ENCODE measurements around the gene CEP192. TPM values are rescaled to one million over a fixed set of nuclear protein-coding genes. Genes with fewer than 3 reads are reported as not detected.

CEP192 gene
- total and polyA plus RNA-seq, 2 of the 13 experiments (the other 11 are each of a cell fraction or from before 2014, with no cell fraction given), result 15.3 to 24.7 TPM

DNA sequence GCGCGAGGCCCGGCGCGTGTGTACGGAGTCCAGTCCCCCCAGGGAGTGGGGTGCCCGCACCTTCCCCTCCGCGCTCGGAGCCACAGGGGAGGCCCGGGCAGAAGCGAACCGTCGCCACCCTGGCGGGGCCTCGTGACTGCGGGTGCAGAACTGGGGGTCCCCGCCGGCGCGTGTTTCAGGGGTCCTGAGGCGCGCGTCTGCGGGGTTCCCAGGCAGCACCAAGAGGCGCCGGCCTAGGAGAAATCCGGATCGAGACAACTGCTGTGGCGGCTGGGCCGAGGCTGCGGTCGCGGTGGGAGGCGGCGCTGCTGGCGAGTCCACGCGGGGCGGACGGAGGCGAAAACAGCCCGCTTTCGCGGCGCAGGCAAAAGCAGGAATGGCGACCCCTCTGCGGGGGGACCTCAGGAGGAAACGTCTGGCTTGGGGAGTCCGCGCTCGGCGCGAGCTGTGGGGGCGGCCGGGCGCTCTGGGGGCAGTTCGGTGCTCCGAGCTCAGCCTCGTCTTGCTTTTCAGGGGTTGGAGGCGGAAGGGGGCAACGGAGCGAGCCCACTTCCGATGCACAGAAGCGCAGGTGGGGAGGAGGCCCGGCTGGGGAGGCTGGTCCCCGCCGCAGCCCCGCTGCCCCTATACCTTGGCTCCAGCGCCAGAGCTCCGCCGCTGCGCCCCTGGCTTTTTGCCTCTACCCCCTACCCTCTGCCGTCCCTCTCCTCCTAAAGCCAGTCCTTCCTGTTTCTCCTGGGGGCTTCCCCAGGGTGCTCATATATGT is 145.9 kb downstream of the CEP192 start (continued):
- TF ChIP-seq, protein P1, sequence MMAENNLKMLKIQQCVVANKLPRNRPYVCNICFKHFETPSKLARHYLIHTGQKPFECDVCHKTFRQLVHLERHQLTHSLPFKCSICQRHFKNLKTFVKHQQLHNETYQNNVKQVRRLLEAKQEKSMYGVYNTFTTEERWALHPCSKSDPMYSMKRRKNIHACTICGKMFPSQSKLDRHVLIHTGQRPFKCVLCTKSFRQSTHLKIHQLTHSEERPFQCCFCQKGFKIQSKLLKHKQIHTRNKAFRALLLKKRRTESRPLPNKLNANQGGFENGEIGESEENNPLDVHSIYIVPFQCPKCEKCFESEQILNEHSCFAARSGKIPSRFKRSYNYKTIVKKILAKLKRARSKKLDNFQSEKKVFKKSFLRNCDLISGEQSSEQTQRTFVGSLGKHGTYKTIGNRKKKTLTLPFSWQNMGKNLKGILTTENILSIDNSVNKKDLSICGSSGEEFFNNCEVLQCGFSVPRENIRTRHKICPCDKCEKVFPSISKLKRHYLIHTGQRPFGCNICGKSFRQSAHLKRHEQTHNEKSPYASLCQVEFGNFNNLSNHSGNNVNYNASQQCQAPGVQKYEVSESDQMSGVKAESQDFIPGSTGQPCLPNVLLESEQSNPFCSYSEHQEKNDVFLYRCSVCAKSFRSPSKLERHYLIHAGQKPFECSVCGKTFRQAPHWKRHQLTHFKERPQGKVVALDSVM (CRISPR knock-in tag; IDR thresholded peaks at IDR 0.05), result peak; percentile 48; the same call in 1 of the 2 replicates
- TF ChIP-seq SRSF1 (optimal IDR thresholded peaks at IDR 0.05; ENCODE audit: low read depth, low read length) (peak; percentile 90), TOPORS (CRISPR knock-in tag; IDR thresholded peaks at IDR 0.05) (0 out of 2 replicates have a peak, but pooled peaks have one; percentile 0), RXRA (CRISPR knock-in tag; IDR thresholded peaks at IDR 0.05) (0 out of 2 replicates have a peak, but pooled peaks have one; percentile 40), ZNF841 (CRISPR knock-in tag; IDR thresholded peaks at IDR 0.05; ENCODE audit: borderline replicate concordance) (peak; percentile 76; the same call in 1 of the 2 replicates), GABPB1 (CRISPR knock-in tag; IDR thresholded peaks at IDR 0.05) (peak; percentile 65; the same call in 1 of the 2 replicates), KDM2A (CRISPR knock-in tag; IDR thresholded peaks at IDR 0.05; ENCODE audit: borderline replicate concordance, low read depth) (peak; percentile 56; the same call in 1 of the 2 replicates), IRX3 (CRISPR knock-in tag; IDR thresholded peaks at IDR 0.05; ENCODE audit: borderline replicate concordance, low read depth) (peak; percentile 66), ATF7-NPFF (CRISPR knock-in tag; IDR thresholded peaks at IDR 0.05; ENCODE audit: low read depth) (0 out of 2 replicates have a peak, but pooled peaks have one; percentile 57), ZNF672 (CRISPR knock-in tag; IDR thresholded peaks at IDR 0.05) (peak; percentile 78; the same call in 1 of the 2 replicates), HNRNPUL1 (IDR thresholded peaks at IDR 0.05; ENCODE audit: low read depth, low read length) (no peak), HOXA3 (CRISPR knock-in tag; IDR thresholded peaks at IDR 0.05) (0 out of 2 replicates have a peak, but pooled peaks have one; percentile 20), NFKB2 (CRISPR knock-in tag; IDR thresholded peaks at IDR 0.05; ENCODE audit: borderline replicate concordance) (peak; percentile 27; the same call in 1 of the 2 replicates), LCORL (IDR thresholded peaks at IDR 0.05) (no peak), LCORL (CRISPR knock-in tag; IDR thresholded peaks at IDR 0.05) (0 out of 2 replicates have a peak, but pooled peaks have one; percentile 13), MLLT10 (CRISPR knock-in tag; IDR thresholded peaks at IDR 0.05) (no peak), ZMYM4 (CRISPR knock-in tag; IDR thresholded peaks at IDR 0.05) (0 out of 2 replicates have a peak, but pooled peaks have one; percentile 12), MAX (IDR thresholded peaks at IDR 0.05) (peak; percentile 61), ZNF784 (CRISPR knock-in tag; IDR thresholded peaks at IDR 0.05; ENCODE audit: borderline replicate concordance) (peak; percentile 64; the same call in 1 of the 2 replicates), ZFY (CRISPR knock-in tag; IDR thresholded peaks at IDR 0.05) (peak; percentile 67), ZNF329 (CRISPR knock-in tag; IDR thresholded peaks at IDR 0.05; ENCODE audit: low read depth) (peak; percentile 25; the same call in 1 of the 2 replicates)
- TF ChIP-seq, protein P2, sequence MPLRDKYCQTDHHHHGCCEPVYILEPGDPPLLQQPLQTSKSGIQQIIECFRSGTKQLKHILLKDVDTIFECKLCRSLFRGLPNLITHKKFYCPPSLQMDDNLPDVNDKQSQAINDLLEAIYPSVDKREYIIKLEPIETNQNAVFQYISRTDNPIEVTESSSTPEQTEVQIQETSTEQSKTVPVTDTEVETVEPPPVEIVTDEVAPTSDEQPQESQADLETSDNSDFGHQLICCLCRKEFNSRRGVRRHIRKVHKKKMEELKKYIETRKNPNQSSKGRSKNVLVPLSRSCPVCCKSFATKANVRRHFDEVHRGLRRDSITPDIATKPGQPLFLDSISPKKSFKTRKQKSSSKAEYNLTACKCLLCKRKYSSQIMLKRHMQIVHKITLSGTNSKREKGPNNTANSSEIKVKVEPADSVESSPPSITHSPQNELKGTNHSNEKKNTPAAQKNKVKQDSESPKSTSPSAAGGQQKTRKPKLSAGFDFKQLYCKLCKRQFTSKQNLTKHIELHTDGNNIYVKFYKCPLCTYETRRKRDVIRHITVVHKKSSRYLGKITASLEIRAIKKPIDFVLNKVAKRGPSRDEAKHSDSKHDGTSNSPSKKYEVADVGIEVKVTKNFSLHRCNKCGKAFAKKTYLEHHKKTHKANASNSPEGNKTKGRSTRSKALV (CRISPR knock-in tag; IDR thresholded peaks at IDR 0.05), result no peak; the same call in 1 of the 2 replicates
- TF ChIP-seq, protein P3, sequence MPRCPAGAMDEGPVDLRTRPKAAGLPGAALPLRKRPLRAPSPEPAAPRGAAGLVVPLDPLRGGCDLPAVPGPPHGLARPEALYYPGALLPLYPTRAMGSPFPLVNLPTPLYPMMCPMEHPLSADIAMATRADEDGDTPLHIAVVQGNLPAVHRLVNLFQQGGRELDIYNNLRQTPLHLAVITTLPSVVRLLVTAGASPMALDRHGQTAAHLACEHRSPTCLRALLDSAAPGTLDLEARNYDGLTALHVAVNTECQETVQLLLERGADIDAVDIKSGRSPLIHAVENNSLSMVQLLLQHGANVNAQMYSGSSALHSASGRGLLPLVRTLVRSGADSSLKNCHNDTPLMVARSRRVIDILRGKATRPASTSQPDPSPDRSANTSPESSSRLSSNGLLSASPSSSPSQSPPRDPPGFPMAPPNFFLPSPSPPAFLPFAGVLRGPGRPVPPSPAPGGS (CRISPR knock-in tag; IDR thresholded peaks at IDR 0.05), result peak; percentile 36; the same call in 1 of the 2 replicates

Data from HepG2 (cell line).